Measurements from ENCODE around the gene IQCE. TPM values are rescaled to one million over a fixed set of nuclear protein-coding genes. Genes with fewer than 3 reads are reported as not detected.

The IQCE gene
- total RNA-seq, 1 experiment from 2014 or later = 44.8 TPM

DNA sequence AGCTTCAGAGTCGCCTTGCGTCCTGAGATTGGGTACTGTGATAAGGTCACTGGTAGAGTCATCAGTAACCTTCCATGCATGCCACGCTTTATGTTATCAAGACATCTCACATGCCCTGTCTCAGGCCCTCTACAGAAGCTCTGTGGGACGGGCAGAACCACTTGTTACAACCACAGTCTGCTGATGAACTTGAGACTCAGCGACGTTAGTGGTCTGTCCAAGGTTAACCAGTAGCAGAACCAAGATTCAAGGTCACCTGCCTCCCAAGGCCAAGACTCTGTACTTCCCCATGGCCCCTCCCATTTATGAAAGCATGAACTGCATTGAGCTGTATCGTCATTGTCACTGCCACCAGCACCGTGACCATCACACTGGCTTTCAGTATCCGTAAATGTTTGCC, 15.0 kb downstream of the IQCE start:
- no TSS peak for BruUV-seq (replicated peaks)
- ChIA-PET CTCF (no interaction called here), POLR2A (interaction anchor here (0.5 kb wide), 1 partner anchor 208 kb away, joined by 9 read pairs; no protein-coding TSS in a partner anchor)
- ATAC-seq (no peak), DNase-seq (ENCODE audit: low read depth, low spot score) (no peak)
- Histone ChIP-seq H3K27me3 (ENCODE audit: control insufficient read depth, insufficient read depth, low read length) (no peaks in the 10 kb centered on the region), H3K36me3 (ENCODE audit: control insufficient read depth, insufficient read depth, low read length) (no peaks in the 10 kb centered on the region; the same call in 1 of the 2 replicates), H3K4me3 (ENCODE audit: low read depth in 2 of 2, low read length in 2 of 2) (no peak overlapping the region), H3K9me3 (ENCODE audit: control insufficient read depth, insufficient read depth, low read depth, low read length) (no peaks in the 10 kb centered on the region), H3K4me1 (ENCODE audit: control insufficient read depth, insufficient read depth, low read length) (no peaks in the 10 kb centered on the region), H3K27ac (ENCODE audit: low read length) (no peak overlapping the region)
- intact Hi-C loops (cut with micrococcal nuclease; ENCODE audit: unreplicated experiment) = no loop called here
- no peak for TF ChIP-seq SIN3A (IDR thresholded peaks at IDR 0.05; ENCODE audit: borderline replicate concordance, insufficient read depth, low read depth, low read length)
- TF ChIP-seq, protein P1, sequence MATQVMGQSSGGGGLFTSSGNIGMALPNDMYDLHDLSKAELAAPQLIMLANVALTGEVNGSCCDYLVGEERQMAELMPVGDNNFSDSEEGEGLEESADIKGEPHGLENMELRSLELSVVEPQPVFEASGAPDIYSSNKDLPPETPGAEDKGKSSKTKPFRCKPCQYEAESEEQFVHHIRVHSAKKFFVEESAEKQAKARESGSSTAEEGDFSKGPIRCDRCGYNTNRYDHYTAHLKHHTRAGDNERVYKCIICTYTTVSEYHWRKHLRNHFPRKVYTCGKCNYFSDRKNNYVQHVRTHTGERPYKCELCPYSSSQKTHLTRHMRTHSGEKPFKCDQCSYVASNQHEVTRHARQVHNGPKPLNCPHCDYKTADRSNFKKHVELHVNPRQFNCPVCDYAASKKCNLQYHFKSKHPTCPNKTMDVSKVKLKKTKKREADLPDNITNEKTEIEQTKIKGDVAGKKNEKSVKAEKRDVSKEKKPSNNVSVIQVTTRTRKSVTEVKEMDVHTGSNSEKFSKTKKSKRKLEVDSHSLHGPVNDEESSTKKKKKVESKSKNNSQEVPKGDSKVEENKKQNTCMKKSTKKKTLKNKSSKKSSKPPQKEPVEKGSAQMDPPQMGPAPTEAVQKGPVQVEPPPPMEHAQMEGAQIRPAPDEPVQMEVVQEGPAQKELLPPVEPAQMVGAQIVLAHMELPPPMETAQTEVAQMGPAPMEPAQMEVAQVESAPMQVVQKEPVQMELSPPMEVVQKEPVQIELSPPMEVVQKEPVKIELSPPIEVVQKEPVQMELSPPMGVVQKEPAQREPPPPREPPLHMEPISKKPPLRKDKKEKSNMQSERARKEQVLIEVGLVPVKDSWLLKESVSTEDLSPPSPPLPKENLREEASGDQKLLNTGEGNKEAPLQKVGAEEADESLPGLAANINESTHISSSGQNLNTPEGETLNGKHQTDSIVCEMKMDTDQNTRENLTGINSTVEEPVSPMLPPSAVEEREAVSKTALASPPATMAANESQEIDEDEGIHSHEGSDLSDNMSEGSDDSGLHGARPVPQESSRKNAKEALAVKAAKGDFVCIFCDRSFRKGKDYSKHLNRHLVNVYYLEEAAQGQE (IDR thresholded peaks at IDR 0.05; ENCODE audit: insufficient read depth in 1 of 2, low read depth in 2 of 2, low read length in 1 of 2) = no peak
- TF ChIP-seq POLR2AphosphoS5 (IDR thresholded peaks at IDR 0.05; ENCODE audit: low read depth, low read length) = no peak
- in situ Hi-C loops (cut with HindIII; ENCODE audit: low pct_unique_long_range_greater_than_20kb, low sequenced_read_pairs) = no loop called here

DNA sequence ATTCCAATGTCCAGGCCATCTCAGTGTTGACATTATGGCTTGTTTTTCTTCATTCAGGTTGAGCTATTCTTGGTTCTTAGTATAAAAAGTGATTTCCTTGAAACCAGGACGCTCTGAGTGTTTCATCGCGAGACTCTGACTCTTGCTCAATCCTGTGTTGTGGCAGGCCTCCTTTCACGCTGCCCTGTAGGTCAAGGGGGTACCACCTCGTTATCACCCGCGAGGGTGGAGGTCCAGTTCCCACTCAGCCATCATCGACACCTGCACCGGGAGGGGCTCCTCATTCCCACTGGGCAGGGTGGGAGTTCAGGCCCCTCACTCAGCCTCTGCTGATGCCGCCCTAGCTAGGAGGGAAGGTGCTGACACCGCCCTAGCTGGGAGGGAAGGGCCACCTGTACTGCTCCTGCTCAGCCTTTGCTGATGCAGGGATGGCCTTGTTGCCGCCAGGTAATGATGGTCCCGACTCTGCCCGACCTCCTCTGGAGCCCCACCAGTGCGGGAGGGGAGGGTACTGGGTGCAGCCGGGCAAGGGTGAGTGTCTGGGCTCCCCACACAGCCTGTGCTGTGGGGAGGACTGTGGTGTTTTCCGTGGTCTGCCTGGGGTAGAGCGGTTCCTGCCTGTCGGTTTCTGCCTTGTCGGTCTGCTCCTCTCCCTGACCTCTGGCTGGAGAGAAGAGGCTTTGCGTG, 16.4 kb downstream of the IQCE start:
- intact Hi-C loops (cut with micrococcal nuclease; ENCODE audit: unreplicated experiment) = no loop called here
- ChIA-PET CTCF (no interaction called here), POLR2A (no interaction called here)
- H3K27ac ChIP-seq (ENCODE audit: low read length) = no peak overlapping the region
- no peak overlapping the region for H3K4me3 ChIP-seq (ENCODE audit: low read depth in 2 of 2, low read length in 2 of 2)
- BruUV-seq (replicated peaks) = no TSS peak
- TF ChIP-seq SIN3A (IDR thresholded peaks at IDR 0.05; ENCODE audit: borderline replicate concordance, insufficient read depth, low read depth, low read length) (no peak), POLR2AphosphoS5 (IDR thresholded peaks at IDR 0.05; ENCODE audit: low read depth, low read length) (no peak)
- TF ChIP-seq, protein P1 (IDR thresholded peaks at IDR 0.05; ENCODE audit: insufficient read depth in 1 of 2, low read depth in 2 of 2, low read length in 1 of 2) = no peak
- TF ChIP-seq, protein P2, sequence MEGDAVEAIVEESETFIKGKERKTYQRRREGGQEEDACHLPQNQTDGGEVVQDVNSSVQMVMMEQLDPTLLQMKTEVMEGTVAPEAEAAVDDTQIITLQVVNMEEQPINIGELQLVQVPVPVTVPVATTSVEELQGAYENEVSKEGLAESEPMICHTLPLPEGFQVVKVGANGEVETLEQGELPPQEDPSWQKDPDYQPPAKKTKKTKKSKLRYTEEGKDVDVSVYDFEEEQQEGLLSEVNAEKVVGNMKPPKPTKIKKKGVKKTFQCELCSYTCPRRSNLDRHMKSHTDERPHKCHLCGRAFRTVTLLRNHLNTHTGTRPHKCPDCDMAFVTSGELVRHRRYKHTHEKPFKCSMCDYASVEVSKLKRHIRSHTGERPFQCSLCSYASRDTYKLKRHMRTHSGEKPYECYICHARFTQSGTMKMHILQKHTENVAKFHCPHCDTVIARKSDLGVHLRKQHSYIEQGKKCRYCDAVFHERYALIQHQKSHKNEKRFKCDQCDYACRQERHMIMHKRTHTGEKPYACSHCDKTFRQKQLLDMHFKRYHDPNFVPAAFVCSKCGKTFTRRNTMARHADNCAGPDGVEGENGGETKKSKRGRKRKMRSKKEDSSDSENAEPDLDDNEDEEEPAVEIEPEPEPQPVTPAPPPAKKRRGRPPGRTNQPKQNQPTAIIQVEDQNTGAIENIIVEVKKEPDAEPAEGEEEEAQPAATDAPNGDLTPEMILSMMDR (IDR thresholded peaks at IDR 0.05) = no peak
- in situ Hi-C loops (cut with HindIII; ENCODE audit: low pct_unique_long_range_greater_than_20kb, low sequenced_read_pairs) = no loop called here
- ATAC-seq (no peak), DNase-seq (ENCODE audit: low read depth, low spot score) (no peak)
- no peaks in the 10 kb centered on the region for H3K4me1 ChIP-seq (ENCODE audit: control insufficient read depth, insufficient read depth, low read length)
- no peaks in the 10 kb centered on the region for H3K27me3 ChIP-seq (ENCODE audit: control insufficient read depth, insufficient read depth, low read length)
- no peaks in the 10 kb centered on the region; the same call in none of the 2 replicates for H3K36me3 ChIP-seq (ENCODE audit: control insufficient read depth, insufficient read depth, low read length)
- no peaks in the 10 kb centered on the region for H3K9me3 ChIP-seq (ENCODE audit: control insufficient read depth, insufficient read depth, low read depth, low read length)
